ENCODE results near the gene FOXO3.

DNA sequence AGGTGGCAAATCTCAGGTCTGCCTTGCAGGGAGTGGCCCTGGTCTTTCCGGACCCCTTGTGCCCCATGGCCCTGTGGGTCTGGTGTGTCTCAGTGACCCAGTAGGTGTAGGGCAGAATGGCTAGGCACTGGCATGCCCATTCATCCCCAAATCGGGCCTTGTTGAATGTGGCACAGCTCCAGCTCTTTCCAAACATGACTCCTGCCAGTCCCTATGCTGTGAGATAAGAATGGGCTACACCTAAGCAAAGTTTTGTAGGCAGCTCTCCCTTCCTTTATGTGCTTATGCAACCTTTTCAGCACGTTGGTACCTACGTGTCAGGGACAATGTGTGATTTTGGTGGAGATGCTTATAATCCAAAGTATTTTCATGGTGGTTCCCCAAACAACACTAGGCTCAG, 33.9 kb downstream of the FOXO3 start:
- TF ChIP-seq, protein P1, sequence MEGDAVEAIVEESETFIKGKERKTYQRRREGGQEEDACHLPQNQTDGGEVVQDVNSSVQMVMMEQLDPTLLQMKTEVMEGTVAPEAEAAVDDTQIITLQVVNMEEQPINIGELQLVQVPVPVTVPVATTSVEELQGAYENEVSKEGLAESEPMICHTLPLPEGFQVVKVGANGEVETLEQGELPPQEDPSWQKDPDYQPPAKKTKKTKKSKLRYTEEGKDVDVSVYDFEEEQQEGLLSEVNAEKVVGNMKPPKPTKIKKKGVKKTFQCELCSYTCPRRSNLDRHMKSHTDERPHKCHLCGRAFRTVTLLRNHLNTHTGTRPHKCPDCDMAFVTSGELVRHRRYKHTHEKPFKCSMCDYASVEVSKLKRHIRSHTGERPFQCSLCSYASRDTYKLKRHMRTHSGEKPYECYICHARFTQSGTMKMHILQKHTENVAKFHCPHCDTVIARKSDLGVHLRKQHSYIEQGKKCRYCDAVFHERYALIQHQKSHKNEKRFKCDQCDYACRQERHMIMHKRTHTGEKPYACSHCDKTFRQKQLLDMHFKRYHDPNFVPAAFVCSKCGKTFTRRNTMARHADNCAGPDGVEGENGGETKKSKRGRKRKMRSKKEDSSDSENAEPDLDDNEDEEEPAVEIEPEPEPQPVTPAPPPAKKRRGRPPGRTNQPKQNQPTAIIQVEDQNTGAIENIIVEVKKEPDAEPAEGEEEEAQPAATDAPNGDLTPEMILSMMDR (IDR thresholded peaks at IDR 0.05) = no peak
- no peak for TF ChIP-seq POLR2A (IDR thresholded peaks at IDR 0.05)

Data from prostate gland (tissue), 2 donors.